BJ (cell line): Measurements from ENCODE around the gene ATP10B. TPM values are rescaled to one million over a fixed set of nuclear protein-coding genes. Genes with fewer than 3 reads are reported as not detected.

ENCODE experiments used
- CTCF ChIA-PET: fragments of 350-600 bp; formaldehyde crosslinking; extraction: SDS; loops from one replicate; lab custom pipeline; 2021; ENCODE audit warnings: antibody characterized with exemption, inconsistent platforms; lab: Yijun Ruan, JAX
- POLR2A ChIA-PET: fragments of 300-600 bp; sonication (Branson Sonifier 250); formaldehyde crosslinking; extraction: SDS; loops from one replicate; lab custom pipeline; 2021; ENCODE audit warnings: antibody characterized with exemption; lab: Charles Lee
- DNase-seq: peaks from one replicate; pipeline ENCODE4 v3.0.0-alpha.2; 2011; ENCODE audit warnings: low read depth
- H3K27me3 ChIP-seq: 2 replicates; pipeline ENCODE4 v1.6.0; 2011; ENCODE audit warnings: low read length; ENCODE audit not compliant: control insufficient read depth, insufficient read depth
- H3K36me3 ChIP-seq: 2 replicates; pipeline ENCODE4 v1.5.1; 2011; ENCODE audit warnings: low read length; ENCODE audit not compliant: control insufficient read depth, insufficient read depth
- H3K4me3 ChIP-seq: 2 replicates; pipeline ENCODE4 v1.5.1; 2011; ENCODE audit warnings: low read depth, mild to moderate bottlenecking, control low read depth, low read length
- polyA plus RNA-seq: library from polyadenylated mRNA; depleted of rRNA; stranded (reverse); fragments of >200 nt; gene quantifications from 2 replicates; pipeline ENCODE4 v1.2.3, GENCODE V29; 2011
- TF ChIP-seq, protein P1 (sequence below): IDR thresholded peaks from 2 replicates; pipeline ENCODE4 v1.5.1; 2011; ENCODE audit warnings: low read depth, mild to moderate bottlenecking, control low read depth, inconsistent platforms, low read length, moderate library complexity; ENCODE audit not compliant: insufficient read depth

ATP10B gene
- polyA plus RNA-seq, 1 experiment, result not detected

DNA sequence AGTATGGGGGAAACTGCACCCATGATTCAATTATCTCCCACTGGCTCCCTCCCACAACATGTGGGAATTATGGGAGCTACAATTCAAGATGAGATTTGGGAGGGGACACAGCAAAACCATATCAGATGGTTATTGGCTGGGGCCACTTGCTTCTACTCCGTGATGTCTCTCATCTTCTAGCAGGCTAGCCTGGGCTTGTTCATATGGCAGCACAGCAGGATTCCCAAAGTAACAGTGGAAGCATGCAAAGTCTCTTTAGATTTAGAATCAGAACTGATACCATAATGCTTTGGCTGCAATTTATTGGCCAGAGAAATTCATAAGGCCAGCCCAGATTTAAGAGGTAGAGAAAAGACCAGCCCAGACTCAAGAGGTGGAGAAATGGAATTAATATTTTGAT is 304.1 kb downstream of the ATP10B start:
- Histone ChIP-seq H3K27me3 (no peaks in the 10 kb centered on the region), H3K36me3 (no peaks in the 10 kb centered on the region), H3K4me3 (no peak overlapping the region)
- TF ChIP-seq, protein P1, sequence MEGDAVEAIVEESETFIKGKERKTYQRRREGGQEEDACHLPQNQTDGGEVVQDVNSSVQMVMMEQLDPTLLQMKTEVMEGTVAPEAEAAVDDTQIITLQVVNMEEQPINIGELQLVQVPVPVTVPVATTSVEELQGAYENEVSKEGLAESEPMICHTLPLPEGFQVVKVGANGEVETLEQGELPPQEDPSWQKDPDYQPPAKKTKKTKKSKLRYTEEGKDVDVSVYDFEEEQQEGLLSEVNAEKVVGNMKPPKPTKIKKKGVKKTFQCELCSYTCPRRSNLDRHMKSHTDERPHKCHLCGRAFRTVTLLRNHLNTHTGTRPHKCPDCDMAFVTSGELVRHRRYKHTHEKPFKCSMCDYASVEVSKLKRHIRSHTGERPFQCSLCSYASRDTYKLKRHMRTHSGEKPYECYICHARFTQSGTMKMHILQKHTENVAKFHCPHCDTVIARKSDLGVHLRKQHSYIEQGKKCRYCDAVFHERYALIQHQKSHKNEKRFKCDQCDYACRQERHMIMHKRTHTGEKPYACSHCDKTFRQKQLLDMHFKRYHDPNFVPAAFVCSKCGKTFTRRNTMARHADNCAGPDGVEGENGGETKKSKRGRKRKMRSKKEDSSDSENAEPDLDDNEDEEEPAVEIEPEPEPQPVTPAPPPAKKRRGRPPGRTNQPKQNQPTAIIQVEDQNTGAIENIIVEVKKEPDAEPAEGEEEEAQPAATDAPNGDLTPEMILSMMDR, result no peak
- ChIA-PET CTCF (no interaction called here), POLR2A (no interaction called here)
- no peak for DNase-seq

DNA sequence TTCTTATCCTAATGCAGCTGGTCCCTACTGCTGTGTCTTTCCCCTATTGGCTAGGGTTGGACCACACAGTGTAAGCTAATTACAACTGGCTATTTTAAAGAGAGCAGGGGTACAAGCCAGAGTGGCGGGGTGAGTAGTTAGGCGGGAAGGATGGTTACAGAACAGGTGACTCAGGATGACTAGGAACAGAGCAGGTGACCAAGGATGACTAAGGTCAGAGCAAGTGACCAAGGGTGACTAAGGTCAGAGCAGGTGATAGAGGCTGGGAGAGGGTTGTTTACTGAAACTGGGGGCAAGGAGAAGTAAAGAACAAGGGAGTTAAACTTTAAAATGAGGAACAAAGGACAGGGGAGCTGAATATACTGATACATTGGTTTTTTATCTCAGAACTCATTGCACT is 304.9 kb downstream of the ATP10B start:
- TF ChIP-seq, protein P1, result no peak
- no peaks in the 10 kb centered on the region for H3K27me3 ChIP-seq
- CTCF ChIA-PET, result no interaction called here
- POLR2A ChIA-PET, result no interaction called here
- H3K4me3 ChIP-seq, result no peak overlapping the region
- DNase-seq, result no peak
- H3K36me3 ChIP-seq, result no peaks in the 10 kb centered on the region

DNA sequence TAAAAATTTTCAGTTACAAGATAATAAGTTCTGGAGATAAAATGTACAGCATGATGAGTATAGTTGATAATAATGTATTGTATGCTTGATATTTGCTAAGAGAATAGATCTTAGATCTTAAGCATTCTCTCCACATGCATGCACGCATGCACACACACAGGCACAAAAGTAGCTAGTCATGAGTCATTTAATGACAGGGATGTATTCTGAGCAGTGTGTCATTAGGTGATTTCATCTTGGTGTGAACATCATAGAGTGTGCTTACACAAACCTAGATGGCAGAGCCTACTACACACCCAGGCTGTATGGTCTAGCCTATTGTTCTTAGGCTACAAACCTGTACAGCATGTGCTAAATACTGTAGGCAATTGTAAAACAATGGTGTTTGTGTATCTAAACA is 306.2 kb downstream of the ATP10B start:
- no peak for DNase-seq
- no peak overlapping the region for H3K4me3 ChIP-seq
- H3K36me3 ChIP-seq, result no peaks in the 10 kb centered on the region
- ChIA-PET CTCF (no interaction called here), POLR2A (no interaction called here)
- TF ChIP-seq, protein P1, result no peak
- no peaks in the 10 kb centered on the region for H3K27me3 ChIP-seq

DNA sequence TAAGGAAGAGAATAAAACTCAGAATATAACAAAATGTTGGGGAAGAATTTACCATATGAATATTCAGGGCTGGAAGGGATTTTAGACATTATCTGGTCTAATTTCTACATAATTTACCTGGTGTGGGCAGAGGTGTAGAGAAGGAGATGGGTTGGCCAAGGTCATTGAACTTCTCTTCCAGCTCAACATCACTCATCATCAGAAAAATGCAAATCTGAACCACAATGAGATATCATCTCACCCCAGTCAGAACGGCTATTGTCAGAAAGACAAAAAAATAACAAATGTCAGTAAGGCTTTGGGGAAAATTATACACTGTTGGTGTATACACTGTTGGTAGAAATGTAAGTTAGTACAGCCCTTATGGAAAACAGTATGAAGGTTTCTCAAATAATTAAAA is 308.6 kb downstream of the ATP10B start:
- DNase-seq, result no peak
- ChIA-PET CTCF (no interaction called here), POLR2A (no interaction called here)
- H3K4me3 ChIP-seq, result no peak overlapping the region
- no peaks in the 10 kb centered on the region for H3K27me3 ChIP-seq
- TF ChIP-seq, protein P1, result no peak
- H3K36me3 ChIP-seq, result no peaks in the 10 kb centered on the region

DNA sequence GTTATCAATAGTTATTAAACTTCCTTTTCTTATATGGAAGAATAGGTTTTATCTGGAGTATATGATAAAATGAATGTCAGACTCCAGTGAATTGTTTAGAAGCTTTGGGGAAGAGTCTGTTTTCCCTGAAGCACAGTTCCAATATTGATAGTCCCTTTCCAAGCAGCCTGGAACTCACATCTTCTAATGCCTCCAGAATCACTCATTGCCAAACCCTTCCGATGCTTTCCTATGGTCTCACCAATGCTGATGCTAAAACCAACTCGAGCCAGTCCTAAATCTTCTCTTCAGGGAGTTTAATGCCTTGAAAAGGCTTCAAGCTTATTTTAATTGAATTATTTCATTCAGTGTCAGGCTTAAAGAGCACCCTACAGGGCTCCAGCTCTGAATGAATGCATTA is 309.2 kb downstream of the ATP10B start:
- Histone ChIP-seq H3K4me3 (no peak overlapping the region), H3K27me3 (no peaks in the 10 kb centered on the region), H3K36me3 (no peaks in the 10 kb centered on the region)
- TF ChIP-seq, protein P1, result no peak
- ChIA-PET CTCF (no interaction called here), POLR2A (no interaction called here)
- no peak for DNase-seq
